ENCODE results near the gene SEMA3F. TPM values are rescaled to one million over a fixed set of nuclear protein-coding genes. Genes with fewer than 3 reads are reported as not detected.
A peak's percentile ranks its signal among the peaks of the same experiment; 100 is the strongest.

The SEMA3F gene
- total RNA-seq, 4 donors from 2014 or later, result 5.2 to 40.1 (median 7.5) TPM

DNA sequence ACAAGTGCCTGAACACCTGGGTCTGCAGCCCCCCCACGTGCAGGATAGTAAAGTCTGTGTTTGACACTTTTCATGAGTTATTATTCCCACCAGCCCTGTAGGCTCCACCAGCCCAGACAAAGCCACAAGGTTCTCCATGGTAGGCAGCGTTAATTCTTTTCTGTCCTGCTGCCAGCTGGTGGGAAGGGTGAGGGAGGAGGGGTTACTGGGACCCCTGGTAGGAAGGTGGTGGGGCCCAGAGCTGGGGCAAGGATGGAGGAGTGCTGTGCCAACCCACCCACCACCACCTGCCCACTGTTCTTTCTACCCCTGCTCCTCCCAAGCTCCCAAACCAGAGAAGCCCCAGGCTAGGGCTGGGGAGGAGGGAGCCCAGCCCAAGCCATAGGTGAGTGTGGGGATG lies 20.8 kb upstream of the SEMA3F start:
- ATAC-seq, result no peak
- no peak for TF ChIP-seq POLR2A (IDR thresholded peaks at IDR 0.05)
- TF ChIP-seq, protein P1, sequence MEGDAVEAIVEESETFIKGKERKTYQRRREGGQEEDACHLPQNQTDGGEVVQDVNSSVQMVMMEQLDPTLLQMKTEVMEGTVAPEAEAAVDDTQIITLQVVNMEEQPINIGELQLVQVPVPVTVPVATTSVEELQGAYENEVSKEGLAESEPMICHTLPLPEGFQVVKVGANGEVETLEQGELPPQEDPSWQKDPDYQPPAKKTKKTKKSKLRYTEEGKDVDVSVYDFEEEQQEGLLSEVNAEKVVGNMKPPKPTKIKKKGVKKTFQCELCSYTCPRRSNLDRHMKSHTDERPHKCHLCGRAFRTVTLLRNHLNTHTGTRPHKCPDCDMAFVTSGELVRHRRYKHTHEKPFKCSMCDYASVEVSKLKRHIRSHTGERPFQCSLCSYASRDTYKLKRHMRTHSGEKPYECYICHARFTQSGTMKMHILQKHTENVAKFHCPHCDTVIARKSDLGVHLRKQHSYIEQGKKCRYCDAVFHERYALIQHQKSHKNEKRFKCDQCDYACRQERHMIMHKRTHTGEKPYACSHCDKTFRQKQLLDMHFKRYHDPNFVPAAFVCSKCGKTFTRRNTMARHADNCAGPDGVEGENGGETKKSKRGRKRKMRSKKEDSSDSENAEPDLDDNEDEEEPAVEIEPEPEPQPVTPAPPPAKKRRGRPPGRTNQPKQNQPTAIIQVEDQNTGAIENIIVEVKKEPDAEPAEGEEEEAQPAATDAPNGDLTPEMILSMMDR (IDR thresholded peaks at IDR 0.05 in 4 of 5, conservative IDR thresholded peaks at IDR 0.05 in 1 of 5), result no peak
- no peaks in the 10 kb centered on the region for H3K27me3 ChIP-seq
- no peaks in the 10 kb centered on the region for H3K36me3 ChIP-seq
- no peak overlapping the region for H3K27ac ChIP-seq
- peaks cover 7 to 12% of the 10 kb centered on the region in 2 donors for H3K4me1 ChIP-seq
- no peaks in the 10 kb centered on the region for H3K9me3 ChIP-seq
- intact Hi-C loops (cut with DNase I; ENCODE audit: low total_unique reads), result no loop called here
- no peak overlapping the region for H3K4me3 ChIP-seq
- in situ Hi-C loops (cut with MboI; ENCODE audit: low sequenced_read_pairs in 4 of 4), result no loop called here
- DNase-seq, result no peak

DNA sequence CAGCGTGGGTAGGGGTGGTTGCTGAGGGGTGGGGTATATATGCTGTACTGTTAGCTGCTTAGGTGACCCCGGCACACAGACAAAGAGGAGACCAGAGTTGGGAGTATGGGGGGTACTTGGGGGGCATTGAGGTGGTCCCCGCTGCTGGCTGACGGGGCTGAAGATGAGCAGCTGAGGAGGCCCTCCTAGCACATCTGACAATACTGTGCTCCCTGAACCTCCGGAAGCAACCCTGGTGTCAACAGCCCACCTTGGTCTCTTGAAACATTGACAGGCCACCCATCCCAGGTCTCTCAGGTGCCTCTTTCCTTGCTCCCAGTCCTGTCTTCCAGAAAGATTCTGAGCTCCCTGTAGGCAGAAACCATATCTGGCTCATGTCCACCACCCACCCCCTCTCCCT lies 19.2 kb upstream of the SEMA3F start:
- ATAC-seq (no peak), DNase-seq (no peak)
- intact Hi-C loops (cut with DNase I; ENCODE audit: low total_unique reads), result no loop called here
- Histone ChIP-seq H3K27ac (no peak overlapping the region), H3K27me3 (no peaks in the 10 kb centered on the region), H3K9me3 (no peaks in the 10 kb centered on the region), H3K36me3 (no peaks in the 10 kb centered on the region), H3K4me3 (no peak overlapping the region), H3K4me1 (peaks cover 7 to 12% of the 10 kb centered on the region in 2 donors)
- no peak for TF ChIP-seq POLR2A (IDR thresholded peaks at IDR 0.05)
- TF ChIP-seq, protein P1 (IDR thresholded peaks at IDR 0.05 in 4 of 5, conservative IDR thresholded peaks at IDR 0.05 in 1 of 5), result no peak
- in situ Hi-C loops (cut with MboI; ENCODE audit: low sequenced_read_pairs in 4 of 4), result no loop called here

DNA sequence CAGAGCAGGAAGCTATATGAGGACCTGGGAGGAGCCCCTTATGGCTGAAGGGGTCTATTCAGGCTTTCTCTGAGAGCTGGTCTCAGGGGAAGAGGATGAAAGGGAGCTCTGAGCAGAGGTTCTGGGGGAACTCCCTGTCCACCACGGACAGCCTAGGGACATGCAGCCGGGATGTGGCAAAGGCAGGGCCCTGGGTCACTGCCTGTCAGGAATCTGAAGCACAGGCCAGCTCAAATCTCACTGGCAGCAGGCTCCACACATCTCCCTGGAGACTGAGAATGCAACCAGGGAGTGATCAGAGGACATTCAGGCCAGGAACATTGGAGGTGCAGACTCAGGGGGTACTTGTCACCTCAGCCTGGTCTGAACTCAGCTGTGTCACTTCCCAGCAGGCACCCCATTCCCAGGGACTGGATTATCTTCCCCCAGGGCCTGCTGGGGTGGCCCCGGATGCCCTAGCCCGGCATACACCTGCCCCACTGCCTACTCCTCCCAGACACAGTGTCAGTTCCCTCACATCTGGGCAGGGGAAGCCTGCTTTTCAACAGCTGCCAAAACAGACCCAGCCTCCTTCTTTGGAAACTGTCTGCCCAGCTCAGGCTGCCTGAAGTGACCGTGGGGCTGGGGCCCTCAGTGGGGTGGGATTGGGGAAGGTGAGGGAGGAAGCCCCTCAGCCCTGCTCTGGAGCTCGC lies 18.3 kb upstream of the SEMA3F start:
- Histone ChIP-seq H3K9me3 (no peaks in the 10 kb centered on the region), H3K4me3 (no peak overlapping the region), H3K27ac (no peak overlapping the region), H3K27me3 (no peaks in the 10 kb centered on the region), H3K4me1 (peaks cover 7 to 12% of the 10 kb centered on the region in 2 donors), H3K36me3 (no peaks in the 10 kb centered on the region)
- intact Hi-C loops (cut with DNase I; ENCODE audit: low total_unique reads), result no loop called here
- DNase-seq (no peak), ATAC-seq (peak; percentile 55 to 60)
- TF ChIP-seq, protein P1 (IDR thresholded peaks at IDR 0.05 in 4 of 5, conservative IDR thresholded peaks at IDR 0.05 in 1 of 5), result no peak
- TF ChIP-seq POLR2A (IDR thresholded peaks at IDR 0.05), result no peak
- in situ Hi-C loops (cut with MboI; ENCODE audit: low sequenced_read_pairs in 4 of 4), result no loop called here

DNA sequence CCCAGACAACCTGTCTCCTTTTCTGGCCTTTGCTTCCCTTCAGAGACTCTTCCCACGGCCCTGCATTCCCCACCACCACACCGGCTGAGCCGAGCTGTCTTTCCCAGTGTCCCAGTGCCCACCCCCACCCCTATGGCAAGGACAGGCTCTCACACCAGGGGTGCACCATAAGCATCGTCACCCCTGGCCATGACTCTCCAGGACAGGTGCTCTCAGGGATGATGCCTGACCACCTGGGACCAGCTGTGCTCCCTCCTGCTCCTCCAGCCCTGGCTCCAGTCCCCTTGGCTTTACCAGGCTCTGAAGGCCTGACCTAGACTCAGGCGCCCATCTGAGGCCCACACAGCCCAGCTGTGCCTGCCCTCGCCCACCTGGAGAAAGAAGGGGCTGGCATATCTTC lies 17.6 kb upstream of the SEMA3F start:
- TF ChIP-seq, protein P1 (IDR thresholded peaks at IDR 0.05 in 4 of 5, conservative IDR thresholded peaks at IDR 0.05 in 1 of 5), result no peak
- no peak for TF ChIP-seq POLR2A (IDR thresholded peaks at IDR 0.05)
- in situ Hi-C loops (cut with MboI; ENCODE audit: low sequenced_read_pairs in 4 of 4), result no loop called here
- no peaks in the 10 kb centered on the region for H3K27me3 ChIP-seq
- no peak for ATAC-seq
- no peaks in the 10 kb centered on the region for H3K9me3 ChIP-seq
- intact Hi-C loops (cut with DNase I; ENCODE audit: low total_unique reads), result no loop called here
- H3K4me1 ChIP-seq, result peaks cover 7 to 12% of the 10 kb centered on the region in 2 donors
- H3K27ac ChIP-seq, result no peak overlapping the region
- H3K36me3 ChIP-seq, result no peaks in the 10 kb centered on the region
- no peak for DNase-seq
- no peak overlapping the region for H3K4me3 ChIP-seq

All from gastrocnemius medialis (tissue), 4 donors.